A549 treated with AZD9567 at 1 μM for 4 hours (cell line): ENCODE results near the gene CCDC24. TPM values are rescaled to one million over a fixed set of nuclear protein-coding genes. Genes with fewer than 3 reads are reported as not detected.

Experiments used
- total RNA-seq: library from RNA; stranded (reverse); fragments of 200-300 nt; extraction: Qiagen RNA extraction; gene quantifications from 5 replicates; pipeline ENCODE4 v1.2.3, GENCODE V29; 2022; ENCODE audit not compliant: insufficient read depth

Gene CCDC24
- total RNA-seq: 2.5 to 9.1 TPM (median 8.4 TPM) in 5 replicates

DNA sequence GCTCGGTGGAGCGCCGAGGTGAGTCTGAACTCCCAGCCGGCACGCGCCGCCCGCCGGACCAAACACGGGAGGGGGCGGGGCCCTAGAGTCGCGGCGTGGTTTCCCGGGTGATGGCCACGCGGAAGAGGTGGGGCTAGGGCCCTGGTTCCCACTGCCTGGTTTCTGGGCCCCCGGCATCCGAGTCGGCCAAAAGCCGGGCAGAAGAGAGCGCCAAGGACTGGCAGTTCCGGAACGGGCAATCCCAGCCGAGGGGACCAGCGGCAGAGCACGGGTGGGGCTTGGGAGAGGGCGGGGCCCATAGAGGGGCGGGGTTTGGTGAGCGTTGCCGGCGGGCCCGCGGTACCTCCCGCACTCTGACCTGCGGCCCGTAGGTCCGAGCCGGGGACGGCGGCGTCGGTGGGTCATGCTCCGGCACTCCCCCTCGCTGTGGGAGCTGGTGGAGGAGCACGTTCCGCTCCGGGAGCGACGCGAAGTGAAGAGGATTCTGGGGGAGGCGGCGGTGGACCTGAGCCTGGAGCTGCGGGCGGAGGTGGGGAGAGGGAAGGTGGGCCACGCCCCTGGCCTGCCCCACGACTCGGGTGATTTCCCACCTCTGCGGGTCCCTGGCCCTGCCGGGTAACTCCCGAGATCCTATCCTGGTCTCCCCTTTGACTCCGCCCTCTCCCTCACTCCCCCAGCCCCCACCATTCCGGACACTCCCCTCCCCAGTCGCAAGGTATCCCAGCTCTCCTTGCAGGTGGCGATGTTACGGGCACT is at the start of gene CCDC24:
Gene CCDC24, plus strand, starts transcription at position 124 of the 756 bp plus-strand sequence. Its CDS starts 280 bp downstream, at position 404.

DNA sequence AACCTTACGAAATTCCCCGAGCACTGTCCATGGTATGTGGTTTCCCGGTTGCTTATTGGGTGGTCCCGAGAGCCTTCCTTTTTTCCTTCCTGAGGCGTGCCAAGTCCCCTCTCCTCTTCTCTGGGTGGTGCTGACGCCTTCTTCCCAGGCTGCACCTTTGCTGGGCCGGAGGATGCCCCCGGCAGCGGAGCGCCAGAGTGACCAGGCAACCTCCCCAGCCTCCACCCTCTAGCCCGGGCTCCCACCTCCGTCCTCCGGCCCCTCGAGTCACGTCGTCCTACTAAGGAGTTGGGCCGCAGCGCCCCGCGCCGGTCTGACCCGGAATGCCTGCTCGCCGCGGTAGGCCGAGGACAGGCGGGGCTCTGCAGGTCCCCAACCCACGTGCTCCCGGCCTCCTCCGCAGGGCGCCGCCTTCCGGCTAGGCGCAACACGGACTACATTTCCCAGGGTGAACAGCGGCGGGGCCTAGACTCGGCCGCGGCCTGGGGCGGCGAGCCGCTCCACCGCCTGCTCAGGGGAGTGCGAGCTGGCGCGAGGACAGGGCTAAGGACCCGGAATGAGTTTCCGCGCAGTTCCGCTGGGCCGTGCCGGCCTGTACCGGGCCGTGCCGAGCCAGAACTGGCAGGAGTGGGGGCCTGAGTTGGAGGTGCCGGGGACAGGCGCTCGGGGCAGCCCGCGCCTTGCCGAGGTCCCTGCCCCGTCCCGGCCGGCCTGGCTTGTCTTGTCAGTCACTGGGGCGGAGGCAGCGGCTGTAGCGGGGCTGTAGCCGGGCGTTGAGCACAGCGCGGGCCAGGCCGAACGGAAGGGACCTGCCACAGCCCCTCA is 45.0 kb upstream of the CCDC24 start, which contains the start of gene IPO13:
Gene IPO13, plus strand, starts transcription at position 715 of the 825 bp plus-strand sequence. CDS start 651 bp downstream, outside the sequence.

DNA sequence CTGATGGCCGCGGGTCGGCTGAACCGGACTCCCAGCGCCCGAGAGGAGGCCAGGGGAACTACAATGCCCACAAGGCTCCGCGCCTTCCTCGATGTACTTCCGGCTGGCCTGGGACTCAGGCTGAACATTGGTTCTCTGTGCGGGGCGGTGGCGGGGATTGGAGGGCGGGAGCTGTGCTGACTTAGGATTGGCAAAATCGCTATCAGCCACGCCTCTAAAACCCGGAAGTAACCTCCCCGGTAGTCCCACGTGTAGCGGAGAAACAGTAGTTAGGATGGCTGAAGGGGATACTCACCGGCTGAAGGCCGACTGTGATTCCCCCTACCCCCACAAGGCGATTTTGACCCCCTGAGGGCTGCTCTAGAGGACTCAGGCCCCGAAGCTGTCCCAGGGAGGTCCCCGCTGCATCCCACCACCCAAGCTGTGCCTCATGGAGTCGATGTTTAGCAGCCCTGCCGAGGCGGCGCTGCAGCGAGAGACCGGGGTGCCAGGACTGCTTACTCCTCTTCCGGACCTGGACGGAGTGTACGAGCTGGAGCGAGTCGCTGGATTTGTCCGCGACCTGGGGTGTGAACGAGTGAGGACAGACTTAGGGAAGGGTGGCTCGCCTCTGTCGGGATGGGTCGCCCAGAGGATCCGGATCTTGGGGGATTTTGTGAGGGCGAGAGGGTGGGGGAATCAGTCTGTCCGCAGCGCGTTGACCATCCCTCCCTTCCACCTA is 21.5 kb upstream of the CCDC24 start, which contains the start of gene DPH2:
Gene DPH2, plus strand, starts transcription at position 265 of the 721 bp plus-strand sequence. Its CDS starts 166 bp downstream, at position 431.

DNA sequence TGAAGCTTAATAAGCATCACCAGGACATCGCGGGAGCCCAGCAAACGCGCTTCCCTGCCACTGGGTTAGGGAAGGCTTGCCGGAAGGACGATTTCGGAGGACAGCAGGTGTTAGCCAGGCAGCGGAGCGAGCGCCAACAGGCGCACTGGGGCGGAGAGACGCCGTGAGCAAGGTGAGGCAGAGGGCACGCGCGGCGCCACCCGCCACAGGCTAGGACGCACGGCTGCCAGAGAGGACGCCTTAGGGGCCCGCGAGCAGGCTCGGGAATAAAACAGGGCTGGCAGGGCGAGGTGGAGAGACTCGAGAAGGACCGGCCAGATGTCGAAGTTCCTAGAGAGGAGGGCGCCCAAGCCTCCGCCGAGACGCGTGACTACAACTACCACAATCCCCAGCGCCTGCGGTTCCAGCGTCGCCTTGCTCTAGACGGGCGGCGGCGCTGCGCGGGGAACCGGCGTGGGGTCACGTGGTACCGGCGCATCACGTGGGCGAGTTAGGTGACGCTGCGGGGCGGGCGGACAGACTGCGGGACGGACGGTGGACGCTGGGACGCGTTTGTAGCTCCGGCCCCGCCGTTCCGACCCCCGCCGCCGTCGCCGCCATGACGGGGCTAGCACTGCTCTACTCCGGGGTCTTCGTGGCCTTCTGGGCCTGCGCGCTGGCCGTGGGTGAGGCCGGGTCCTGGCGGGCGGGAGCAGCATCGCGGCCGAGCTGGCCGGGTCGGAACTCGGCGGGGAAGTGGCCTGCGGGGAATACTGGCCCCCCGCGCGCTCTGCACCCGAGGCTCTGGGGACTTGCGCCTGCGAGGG is 16.8 kb upstream of the CCDC24 start, which contains the start of gene ATP6V0B:
Gene ATP6V0B, plus strand, starts transcription at position 518 of the 806 bp plus-strand sequence. Its CDS starts 81 bp downstream, at position 599.

DNA sequence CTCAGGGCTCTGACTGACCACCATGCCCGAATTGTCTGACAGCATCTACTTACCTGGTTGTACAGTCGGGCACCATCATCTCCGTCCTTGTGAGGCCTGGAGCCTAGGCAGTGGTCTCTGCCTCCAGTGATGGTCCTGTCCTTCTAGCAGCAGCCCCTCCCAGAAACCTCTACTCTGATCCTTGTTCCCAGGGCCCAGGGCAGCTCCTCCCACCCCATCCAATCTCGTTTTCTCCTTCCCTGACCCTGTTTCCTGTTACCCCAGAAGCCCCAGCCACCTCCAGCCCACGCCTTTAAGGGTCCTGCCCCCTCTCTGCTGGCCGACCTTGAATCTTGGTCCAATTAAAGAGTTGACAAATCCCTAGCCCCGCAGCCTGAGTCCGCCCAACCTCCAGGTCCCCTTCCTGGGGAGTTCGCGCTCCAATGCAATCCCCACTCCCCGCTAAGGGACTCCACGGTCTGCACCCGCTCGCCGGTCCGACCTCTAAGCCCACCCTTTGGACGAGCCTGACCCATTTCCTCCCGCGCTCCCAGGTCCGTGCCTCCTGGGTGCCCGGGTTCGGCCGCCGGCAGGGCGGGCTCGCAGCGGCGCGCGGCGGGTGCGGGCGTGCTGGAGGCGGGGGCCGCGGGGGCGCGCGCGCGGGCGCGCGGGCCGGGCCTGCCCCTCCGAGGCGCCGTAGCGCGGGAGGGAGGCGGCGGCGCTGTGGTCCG is 12.7 kb upstream of the CCDC24 start, which contains the start of gene B4GALT2:
Gene B4GALT2, plus strand, starts transcription at position 660 of the 710 bp plus-strand sequence. CDS start 1,951 bp downstream, outside the sequence.

DNA sequence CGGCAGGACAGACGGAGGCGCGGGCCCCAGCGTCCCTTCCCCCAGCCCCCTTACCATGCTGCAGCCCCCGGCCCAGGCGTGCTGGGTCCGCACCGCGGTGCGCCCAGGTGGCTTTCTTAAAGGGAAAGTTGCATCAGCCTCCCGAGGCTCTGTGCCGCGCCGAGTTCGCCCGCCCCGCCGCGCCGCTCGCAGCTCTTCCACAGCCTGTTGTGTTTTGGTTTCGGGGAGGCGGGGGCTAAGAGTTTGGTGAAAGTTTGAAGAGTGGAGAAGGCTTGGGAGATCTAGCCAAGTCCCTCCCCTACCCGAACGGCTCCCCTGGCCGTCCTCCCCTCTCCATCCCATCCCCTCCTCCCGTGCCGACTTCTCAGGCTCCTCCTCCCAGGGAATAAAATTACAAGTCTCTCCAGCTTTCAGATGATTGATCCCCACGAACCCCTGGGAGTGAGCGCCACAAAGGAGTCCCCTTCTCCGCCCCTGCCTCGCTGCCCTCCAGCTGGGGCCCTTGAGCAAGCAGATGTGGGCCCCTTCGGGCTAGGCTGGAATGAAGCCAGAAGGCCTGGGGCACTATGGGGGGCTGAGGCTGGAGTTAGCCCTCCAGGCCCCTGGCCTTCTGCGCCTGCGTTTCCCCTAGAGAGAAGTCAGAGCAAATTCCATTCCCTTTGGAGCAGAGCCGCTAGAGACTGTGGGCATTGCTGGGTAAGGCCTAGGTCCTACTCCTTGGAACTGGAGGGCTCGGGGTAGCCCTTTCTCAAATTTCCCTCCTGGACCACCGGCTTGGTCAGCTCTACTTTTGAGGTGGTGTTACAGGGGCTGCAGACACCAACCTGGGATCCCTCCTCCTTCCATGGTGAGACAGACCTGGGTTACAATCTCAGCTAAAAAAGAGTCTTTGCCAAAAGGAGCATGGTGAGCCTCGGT is 40.1 kb downstream of the CCDC24 start, which contains the start of gene SLC6A9:
Gene SLC6A9, minus strand, starts transcription at position 211 of the 918 bp plus-strand sequence. CDS start 7,185 bp downstream, outside the sequence.

Other genes with a start within 250 kb of the CCDC24 start
- gene ARTN, start 57.8 kb upstream of the CCDC24 start, total RNA-seq: 0.34 to 0.68 TPM (median 0.39 TPM) in 4 of 5 replicates, not detected in the other
- 16.6 to 17.5 TPM (median 16.9 TPM) in 5 replicates for gene IPO13, start 44.6 kb upstream of the CCDC24 start, total RNA-seq
- gene DPH2, start 21.6 kb upstream of the CCDC24 start, total RNA-seq: 36.3 to 42.1 TPM (median 41.0 TPM) in 5 replicates
- 78.9 to 162 TPM (median 145 TPM) in 5 replicates for gene ATP6V0B, start 16.6 kb upstream of the CCDC24 start, total RNA-seq
- 61.7 to 66.5 TPM (median 65.7 TPM) in 5 replicates for gene B4GALT2, start 12.4 kb upstream of the CCDC24 start, total RNA-seq
- gene SLC6A9, start 39.9 kb downstream of the CCDC24 start, total RNA-seq: 11.1 to 12.8 TPM (median 12.6 TPM) in 5 replicates
- 0.27 to 2.1 TPM (median 0.35 TPM) in 5 replicates for gene KLF17, start 127.2 kb downstream of the CCDC24 start, total RNA-seq
- 0.03 TPM in 2 of 5 replicates, not detected in the others for gene KLF18, start 150.0 kb downstream of the CCDC24 start, total RNA-seq
- gene DMAP1, start 221.9 kb downstream of the CCDC24 start, total RNA-seq: 16.9 to 20.8 TPM (median 19.7 TPM) in 5 replicates